ENCODE measurements around the gene PTPRN. TPM values are rescaled to one million over a fixed set of nuclear protein-coding genes. Genes with fewer than 3 reads are reported as not detected.

The PTPRN gene
- polyA plus RNA-seq, 1 donor from 2014 or later: 66.4 TPM

DNA sequence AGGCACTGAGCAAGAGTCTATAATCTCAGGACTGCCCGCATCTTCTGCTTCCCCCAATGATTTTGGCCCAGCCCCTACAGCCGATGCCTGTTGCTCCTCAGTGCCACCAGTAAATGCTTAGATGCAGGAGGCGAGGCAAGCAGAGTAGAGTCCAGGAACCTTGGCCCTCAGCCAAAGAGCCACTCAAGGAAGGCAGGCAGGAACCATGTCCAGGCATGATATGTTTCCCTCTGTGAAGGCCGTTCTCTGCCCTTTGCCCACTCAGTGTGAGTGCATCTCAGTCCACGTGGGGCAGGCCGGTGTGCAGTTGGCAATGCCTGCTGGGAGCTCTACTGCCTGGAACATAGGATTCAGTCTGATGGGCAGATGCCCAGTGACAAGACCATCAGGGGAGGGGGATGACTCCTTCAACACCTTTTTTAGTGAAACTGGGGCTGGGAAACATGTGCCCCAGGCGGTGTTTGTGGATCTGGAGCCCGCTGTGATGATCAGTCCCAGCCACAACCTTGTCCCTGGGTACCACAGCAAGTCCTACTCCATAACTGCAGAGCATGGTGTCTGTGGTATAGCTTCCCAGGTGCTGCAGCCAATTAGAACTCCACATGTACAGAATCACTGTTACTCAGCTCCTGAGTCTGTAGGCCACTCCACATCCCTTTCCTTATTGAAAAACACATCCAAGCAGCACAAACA is 39.7 kb downstream of the PTPRN start:
- Histone ChIP-seq H3K9me3 (ENCODE audit: low read length) (no peaks in the 10 kb centered on the region), H2AFZ (ENCODE audit: low read depth, low read length) (no peak overlapping the region), H3K79me2 (replicated peaks; ENCODE audit: insufficient read depth, low read length) (no peaks in the 10 kb centered on the region), H3K27ac (ENCODE audit: low read length) (no peak overlapping the region), H3K9me2 (ENCODE audit: insufficient read depth, low read length) (no peaks in the 10 kb centered on the region), H3F3A (ENCODE audit: insufficient read depth, low read length, poor library complexity, severe bottlenecking) (no peaks in the 10 kb centered on the region), H3K4me2 (ENCODE audit: low read length) (no peak overlapping the region), H3K9ac (ENCODE audit: low read length) (no peak overlapping the region), H3K36me3 (ENCODE audit: insufficient read depth, low read length) (no peaks in the 10 kb centered on the region), H3K4me3 (ENCODE audit: low read length) (no peak overlapping the region), H3K27me3 (ENCODE audit: insufficient read depth, low read depth, low read length) (peaks cover 11% of the 10 kb centered on the region), H4K20me1 (ENCODE audit: insufficient read depth) (no peaks in the 10 kb centered on the region)
- no peak for TF ChIP-seq EP300 (conservative IDR thresholded peaks at IDR 0.05; ENCODE audit: poor library complexity, severe bottlenecking)
- no peak for TF ChIP-seq MXI1 (conservative IDR thresholded peaks at IDR 0.05; ENCODE audit: poor library complexity, severe bottlenecking)
- no peak for TF ChIP-seq EZH2 (IDR thresholded peaks at IDR 0.05; ENCODE audit: borderline replicate concordance, insufficient read depth, low read length, poor library complexity, severe bottlenecking)
- TF ChIP-seq, protein P1, sequence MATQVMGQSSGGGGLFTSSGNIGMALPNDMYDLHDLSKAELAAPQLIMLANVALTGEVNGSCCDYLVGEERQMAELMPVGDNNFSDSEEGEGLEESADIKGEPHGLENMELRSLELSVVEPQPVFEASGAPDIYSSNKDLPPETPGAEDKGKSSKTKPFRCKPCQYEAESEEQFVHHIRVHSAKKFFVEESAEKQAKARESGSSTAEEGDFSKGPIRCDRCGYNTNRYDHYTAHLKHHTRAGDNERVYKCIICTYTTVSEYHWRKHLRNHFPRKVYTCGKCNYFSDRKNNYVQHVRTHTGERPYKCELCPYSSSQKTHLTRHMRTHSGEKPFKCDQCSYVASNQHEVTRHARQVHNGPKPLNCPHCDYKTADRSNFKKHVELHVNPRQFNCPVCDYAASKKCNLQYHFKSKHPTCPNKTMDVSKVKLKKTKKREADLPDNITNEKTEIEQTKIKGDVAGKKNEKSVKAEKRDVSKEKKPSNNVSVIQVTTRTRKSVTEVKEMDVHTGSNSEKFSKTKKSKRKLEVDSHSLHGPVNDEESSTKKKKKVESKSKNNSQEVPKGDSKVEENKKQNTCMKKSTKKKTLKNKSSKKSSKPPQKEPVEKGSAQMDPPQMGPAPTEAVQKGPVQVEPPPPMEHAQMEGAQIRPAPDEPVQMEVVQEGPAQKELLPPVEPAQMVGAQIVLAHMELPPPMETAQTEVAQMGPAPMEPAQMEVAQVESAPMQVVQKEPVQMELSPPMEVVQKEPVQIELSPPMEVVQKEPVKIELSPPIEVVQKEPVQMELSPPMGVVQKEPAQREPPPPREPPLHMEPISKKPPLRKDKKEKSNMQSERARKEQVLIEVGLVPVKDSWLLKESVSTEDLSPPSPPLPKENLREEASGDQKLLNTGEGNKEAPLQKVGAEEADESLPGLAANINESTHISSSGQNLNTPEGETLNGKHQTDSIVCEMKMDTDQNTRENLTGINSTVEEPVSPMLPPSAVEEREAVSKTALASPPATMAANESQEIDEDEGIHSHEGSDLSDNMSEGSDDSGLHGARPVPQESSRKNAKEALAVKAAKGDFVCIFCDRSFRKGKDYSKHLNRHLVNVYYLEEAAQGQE (IDR thresholded peaks at IDR 0.05; ENCODE audit: borderline replicate concordance): no peak
- TF ChIP-seq TAF1 (IDR thresholded peaks at IDR 0.05; ENCODE audit: low read depth): no peak
- no peak for TF ChIP-seq POLR2AphosphoS5 (IDR thresholded peaks at IDR 0.05)
- TF ChIP-seq, protein P2, sequence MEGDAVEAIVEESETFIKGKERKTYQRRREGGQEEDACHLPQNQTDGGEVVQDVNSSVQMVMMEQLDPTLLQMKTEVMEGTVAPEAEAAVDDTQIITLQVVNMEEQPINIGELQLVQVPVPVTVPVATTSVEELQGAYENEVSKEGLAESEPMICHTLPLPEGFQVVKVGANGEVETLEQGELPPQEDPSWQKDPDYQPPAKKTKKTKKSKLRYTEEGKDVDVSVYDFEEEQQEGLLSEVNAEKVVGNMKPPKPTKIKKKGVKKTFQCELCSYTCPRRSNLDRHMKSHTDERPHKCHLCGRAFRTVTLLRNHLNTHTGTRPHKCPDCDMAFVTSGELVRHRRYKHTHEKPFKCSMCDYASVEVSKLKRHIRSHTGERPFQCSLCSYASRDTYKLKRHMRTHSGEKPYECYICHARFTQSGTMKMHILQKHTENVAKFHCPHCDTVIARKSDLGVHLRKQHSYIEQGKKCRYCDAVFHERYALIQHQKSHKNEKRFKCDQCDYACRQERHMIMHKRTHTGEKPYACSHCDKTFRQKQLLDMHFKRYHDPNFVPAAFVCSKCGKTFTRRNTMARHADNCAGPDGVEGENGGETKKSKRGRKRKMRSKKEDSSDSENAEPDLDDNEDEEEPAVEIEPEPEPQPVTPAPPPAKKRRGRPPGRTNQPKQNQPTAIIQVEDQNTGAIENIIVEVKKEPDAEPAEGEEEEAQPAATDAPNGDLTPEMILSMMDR (IDR thresholded peaks at IDR 0.05; ENCODE audit: poor library complexity, severe bottlenecking): no peak
- TF ChIP-seq SMC3 (conservative IDR thresholded peaks at IDR 0.05; ENCODE audit: poor library complexity): no peak
- no peak for TF ChIP-seq RAD21 (conservative IDR thresholded peaks at IDR 0.05)

DNA sequence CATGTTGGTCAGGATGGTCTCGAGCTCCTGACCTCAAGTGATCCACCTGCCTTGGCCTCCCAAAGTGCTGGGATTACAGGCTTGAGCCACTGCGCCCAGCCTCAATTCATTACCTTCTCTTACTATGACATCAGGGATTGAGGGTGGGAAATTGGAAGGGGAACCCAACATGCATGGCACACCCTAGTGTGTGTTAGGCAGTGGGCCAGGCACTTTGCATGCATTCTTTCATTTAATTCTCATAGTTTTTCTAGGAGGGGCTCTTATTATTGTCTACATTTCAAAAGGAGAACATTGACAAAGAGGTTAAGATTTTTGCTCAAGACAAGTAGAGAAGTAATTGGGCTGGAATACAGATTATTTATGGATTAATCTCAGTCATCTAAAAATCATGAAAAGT is 40.9 kb downstream of the PTPRN start:
- Histone ChIP-seq H3K4me3 (ENCODE audit: low read length) (no peak overlapping the region), H3K9me3 (ENCODE audit: low read length) (no peaks in the 10 kb centered on the region), H3K9ac (ENCODE audit: low read length) (no peak overlapping the region), H3F3A (ENCODE audit: insufficient read depth, low read length, poor library complexity, severe bottlenecking) (no peaks in the 10 kb centered on the region), H4K20me1 (ENCODE audit: insufficient read depth) (no peaks in the 10 kb centered on the region), H3K36me3 (ENCODE audit: insufficient read depth, low read length) (no peaks in the 10 kb centered on the region), H2AFZ (ENCODE audit: low read depth, low read length) (no peak overlapping the region), H3K27me3 (ENCODE audit: insufficient read depth, low read depth, low read length) (peaks cover 11% of the 10 kb centered on the region), H3K79me2 (replicated peaks; ENCODE audit: insufficient read depth, low read length) (no peaks in the 10 kb centered on the region), H3K27ac (ENCODE audit: low read length) (no peak overlapping the region), H3K9me2 (ENCODE audit: insufficient read depth, low read length) (no peaks in the 10 kb centered on the region), H3K4me2 (ENCODE audit: low read length) (no peak overlapping the region)
- no peak for TF ChIP-seq TAF1 (IDR thresholded peaks at IDR 0.05; ENCODE audit: low read depth)
- TF ChIP-seq EZH2 (IDR thresholded peaks at IDR 0.05; ENCODE audit: borderline replicate concordance, insufficient read depth, low read length, poor library complexity, severe bottlenecking): no peak
- no peak for TF ChIP-seq EP300 (conservative IDR thresholded peaks at IDR 0.05; ENCODE audit: poor library complexity, severe bottlenecking)
